Hematopoietic multipotent progenitor cell treated with erythropoietin and hydrocortisone succinate and interleukin-3 and kit ligand, for 15 days (in vitro differentiated cells): ENCODE measurements around the gene PDE6A.
"Not testable (repeated sequence)": the region's sequence is repeated elsewhere in the genome, so short reads cannot be mapped to it uniquely, and the experiment has no call there.

Experiments
- DNase-seq: peaks from one replicate; pipeline ENCODE4 v3.0.0-alpha.2; 2015; ENCODE audit warnings: low spot score

Gene PDE6A

DNA sequence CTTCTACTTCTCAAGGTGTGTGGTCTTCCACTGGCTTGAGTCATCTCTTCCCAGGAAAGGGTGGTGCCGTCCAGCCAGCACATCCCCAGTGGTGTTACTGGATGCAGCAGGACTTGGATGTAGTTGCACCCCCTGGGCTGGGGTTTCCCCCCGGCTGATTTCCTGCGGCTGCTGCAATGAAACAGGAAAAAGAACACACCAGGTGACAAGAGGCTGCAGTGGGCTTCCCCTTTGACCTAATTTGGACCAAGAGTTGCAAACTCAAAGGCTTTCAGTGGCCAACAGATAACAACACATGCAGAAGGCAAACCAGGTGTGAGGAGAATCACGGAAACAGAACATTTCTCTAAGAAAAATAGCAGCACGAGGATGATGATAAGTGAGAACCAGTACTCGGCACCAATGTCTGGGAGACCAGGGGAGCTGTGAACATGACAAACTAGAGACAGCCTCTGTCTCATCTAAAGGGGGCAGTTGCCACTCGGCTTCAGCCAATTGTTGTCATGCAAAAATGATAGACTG lies 83.7 kb downstream of the PDE6A start:
- no peak for DNase-seq

DNA sequence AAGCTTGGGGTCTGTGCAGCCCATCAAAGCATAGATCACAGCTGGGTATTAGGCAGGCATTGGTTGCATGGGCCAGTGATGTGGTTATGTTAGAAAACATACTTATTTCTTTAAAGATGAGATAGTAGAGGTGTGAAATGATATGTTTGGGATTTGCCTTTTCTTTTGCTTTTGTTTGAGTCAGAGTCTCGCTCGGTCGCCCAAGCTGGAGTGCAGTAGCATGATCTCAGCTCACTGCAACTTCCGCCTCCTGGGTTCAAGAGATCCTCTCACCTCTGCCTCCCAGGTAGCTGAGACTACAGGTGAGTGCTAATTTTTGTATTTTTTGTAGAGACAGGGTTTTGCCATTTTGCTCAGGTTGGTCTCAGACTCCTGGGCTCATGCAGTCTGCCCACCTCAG lies 84.8 kb downstream of the PDE6A start:
- no peak for DNase-seq

DNA sequence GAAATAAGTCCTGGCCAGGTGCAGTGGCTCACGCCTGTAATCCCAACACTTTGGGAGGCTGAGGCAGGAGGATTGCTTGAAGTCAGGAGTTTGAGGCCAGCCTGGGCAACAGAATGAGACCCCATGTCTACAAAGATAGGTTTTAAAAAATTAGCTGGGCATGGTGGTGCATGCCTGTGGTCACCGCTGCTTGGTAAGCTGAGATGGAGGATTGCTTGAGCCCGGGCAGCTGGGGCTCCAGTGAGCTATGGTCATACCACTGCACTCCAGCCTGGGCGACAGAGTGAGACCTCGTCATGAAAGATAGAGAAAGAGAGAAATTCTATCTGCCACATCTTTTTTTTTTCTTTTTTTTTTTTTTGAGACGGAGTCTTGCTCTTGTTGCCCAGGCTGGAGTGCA lies 86.1 kb downstream of the PDE6A start:
- not testable (repeated sequence) for DNase-seq

DNA sequence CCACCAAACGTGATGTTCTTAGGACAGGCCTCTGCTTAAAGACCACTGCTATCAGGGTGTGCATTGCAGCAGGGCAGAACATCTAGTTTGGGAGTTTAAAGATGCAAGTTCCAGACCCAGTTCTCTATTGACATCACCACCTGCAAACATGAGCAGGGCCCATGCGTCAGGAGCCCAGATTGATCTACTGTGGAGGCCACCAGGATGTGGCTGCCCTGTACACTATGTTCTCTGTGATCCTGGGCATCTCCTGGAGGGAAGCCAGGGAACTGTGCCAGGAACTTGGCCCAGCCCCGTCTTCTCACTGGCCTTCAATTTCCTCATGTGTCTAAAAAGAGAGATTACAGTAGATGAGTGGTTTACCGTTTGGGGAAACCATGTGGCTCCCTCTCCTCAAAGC lies 87.1 kb downstream of the PDE6A start:
- peak; percentile 25 for DNase-seq

DNA sequence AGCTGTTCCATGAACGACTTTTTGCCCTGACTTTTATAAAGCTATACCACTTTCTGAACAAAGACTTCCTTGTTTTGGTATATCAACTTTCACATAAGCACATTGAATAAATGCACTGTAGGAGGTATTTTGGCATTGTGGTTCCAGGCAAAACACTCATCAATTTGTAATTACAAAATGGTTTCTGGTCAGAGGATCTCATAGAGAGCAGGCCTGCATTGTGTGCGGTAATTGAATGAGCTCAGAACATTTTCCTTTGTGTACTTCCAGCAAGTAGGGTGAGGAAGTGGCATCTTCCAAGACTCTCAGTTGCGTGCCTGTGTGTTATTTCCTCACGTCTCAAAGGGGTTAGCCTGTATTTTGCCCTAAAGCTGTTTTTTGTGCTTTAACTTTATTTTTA lies 89.2 kb downstream of the PDE6A start:
- no peak for DNase-seq

DNA sequence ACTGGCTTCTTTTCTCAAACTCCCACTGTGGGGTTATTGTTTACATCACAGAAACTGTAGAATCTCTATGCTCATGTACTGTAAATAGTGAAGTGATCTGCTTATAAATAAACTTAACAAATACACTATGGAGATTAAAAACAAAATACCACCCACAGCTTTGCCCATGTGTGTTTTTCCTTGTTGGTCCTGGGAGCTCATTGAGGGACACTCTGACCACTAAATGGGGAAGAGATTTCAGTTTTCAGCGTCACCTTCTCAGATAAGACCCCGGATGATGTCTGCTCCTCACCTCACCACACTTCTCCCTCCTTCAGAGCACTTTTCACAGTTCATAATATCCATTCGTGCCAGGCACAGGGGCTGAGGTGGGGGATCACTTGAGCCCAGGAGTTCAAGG lies 89.7 kb downstream of the PDE6A start:
- no peak for DNase-seq

DNA sequence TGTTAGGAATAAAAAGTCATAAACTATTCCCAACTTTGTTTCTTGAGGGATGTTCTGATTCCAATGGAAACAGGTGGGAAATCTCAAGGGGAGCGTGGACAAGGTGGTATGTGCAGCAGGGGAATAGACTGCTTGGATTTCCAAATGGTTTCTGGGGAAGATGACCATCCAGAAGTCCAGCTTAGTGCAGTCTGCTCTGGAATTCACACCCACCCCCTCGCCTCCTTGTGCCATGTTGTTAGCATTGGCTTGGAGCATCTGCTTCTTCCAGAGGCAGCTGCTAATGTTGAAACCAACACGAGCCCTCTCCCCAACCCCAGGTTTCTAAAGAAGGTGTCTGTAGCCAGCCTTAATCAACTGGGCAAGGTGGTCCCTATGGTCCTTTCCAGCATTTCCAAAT lies 90.9 kb downstream of the PDE6A start:
- no peak for DNase-seq

DNA sequence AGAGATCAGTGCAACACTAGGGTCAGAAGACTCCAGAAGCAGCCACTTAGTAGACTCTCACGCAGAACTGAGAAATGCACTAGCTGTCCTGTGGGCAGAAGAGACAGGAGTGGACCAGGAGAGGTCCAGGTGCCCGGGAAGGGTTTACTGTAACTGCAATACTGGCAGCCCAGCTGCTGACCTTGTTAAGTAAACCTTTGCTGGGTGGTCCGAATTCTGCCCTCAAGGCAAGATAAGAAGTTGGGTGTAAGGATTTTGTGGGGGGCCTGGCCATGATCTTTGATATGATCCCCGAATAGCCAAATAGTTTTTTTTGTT lies 91.3 kb downstream of the PDE6A start:
- no peak for DNase-seq

DNA sequence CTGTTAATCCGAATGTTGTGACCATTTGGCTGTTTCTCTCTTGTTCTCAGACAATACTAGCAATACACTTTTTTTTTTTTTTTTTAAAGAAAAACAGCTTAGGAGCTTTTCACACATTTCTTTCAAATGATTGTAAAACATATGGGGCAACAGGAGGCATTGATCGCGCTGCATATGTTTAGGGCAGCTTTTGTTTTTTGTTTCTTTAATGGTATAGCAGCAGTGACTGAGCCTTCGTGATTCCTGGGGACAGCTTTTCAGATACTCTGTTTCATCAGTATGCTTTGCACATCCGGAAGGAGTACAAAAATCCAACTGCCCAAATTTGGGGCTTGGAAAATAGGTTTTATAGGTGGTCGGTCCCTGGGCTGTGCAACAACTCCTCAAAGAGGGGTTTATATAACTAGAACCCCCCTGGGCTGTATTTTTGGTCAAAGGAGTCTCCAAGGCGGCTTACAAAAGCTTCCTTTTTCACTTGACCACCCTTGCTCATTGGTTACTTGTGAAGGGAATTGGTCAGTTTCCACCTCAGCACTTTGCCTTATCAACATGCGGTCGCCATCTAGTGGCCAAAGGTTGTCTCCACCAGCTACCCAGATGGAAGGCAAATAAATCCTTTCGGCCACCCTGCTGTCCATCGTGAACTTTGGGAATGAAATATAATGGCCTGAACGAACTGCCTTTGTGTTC lies 91.8 kb downstream of the PDE6A start:
- DNase-seq = peak; percentile 74

DNA sequence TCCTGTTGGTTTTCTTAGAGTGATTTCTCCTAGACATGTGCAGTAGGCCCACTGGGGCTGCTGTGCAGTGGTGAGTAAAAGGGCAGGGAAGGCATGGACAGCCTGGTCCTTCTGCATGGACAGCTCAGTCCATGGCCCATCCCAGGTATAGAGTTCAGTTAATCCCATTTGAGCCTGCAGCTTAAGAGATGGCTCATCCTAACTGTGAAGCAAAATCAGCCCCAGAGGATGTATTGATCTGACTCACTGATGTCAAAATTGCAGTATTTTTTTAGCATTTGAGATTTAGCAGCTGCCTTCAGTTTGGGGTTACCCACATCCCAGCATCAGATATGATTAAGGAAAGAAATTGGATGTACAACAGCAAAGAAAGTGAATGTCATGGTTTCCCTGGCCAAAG lies 93.4 kb downstream of the PDE6A start:
- DNase-seq = no peak

DNA sequence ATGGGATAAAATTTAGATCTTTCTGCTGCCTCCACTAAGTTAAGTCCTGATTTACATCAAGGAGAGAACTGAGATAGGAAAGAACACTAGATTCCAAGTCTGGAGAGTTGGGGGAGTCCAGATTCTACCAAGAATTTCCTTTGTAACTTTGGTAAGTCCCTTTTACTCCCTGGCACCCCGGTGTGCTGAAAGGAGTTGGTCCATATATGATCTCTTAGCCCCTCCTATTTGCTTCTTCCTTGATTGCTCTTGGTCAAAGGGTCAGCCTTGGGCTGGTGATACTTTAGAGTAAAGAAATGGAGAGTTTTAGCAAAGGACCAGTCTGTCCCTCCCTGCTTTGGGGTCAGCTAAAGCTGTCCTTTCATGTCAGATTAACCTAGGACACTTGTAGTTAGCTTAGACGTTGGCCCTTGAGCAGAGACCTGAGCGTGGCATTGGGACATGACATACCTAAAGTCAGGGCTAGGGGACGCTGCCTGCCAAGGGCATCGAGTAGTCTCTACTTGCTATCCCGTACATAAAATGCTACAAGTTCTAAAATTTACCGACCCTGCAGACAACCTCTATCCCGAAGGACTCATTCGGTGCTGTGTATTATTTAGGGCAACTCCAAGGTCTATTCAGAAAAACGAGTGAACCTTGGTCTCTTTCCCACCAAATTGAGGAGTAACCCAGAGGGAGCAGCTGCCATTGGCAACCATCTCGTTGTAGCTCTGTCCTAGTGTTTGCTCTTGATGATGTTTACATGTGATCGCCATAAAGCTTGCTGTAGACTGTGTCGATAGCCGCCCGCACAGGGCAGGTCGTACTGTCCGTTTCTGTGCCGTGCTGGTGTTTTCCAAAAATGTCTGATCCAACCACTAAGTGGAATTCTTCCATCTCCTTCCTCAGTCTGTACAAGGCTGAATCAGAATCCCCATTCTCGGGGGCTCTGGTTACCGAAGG lies 94.4 kb downstream of the PDE6A start:
- no peak for DNase-seq

DNA sequence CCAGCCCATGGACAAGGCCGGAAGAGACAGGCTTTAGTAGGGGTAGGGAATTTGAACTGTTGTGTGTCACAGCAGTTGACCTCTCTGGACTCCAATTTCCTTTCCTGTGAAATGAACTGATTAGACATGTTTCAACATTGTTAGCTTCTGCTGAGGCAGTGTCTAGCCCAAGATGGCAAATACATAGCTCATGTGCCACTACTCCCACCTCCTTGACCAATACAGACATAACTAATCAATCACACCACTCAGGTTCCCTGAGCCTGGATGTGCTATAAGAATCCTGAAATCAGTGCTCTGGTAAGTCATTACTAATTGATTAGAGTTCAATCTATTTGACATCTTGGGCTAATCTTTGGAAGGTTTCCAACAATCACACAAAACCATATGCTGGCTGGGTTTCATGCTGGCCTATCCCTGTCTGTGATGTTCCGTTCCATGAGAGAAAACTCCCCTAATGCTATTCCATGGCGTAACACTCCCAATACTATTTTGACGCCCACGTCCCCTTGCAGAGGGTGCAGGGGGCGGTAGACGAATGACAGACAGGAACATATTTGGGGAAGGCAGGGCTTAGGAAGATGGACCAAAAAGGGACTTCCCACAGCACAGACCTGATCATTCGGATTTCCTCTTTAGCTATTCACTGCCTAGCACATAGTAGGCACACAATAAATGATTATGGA lies 95.2 kb downstream of the PDE6A start:
- no peak for DNase-seq

DNA sequence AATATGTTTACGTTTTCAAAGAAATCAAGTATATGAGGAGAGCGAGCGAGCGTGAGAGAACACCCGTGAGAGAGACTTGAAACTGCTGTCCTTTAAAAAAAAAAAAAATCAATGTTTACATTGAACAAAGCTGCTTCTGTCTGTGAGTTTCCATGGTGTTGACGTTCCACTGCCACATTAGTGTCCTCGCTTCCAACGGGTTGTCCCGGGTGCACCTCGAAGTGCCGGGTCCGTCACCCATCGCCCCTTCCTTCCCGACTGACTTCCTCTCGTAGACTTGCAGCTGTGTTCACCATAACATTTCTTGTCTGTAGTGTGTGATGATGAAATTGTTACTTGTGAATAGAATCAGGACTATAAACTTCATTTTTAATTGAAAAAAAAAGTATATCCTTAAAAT lies 97.0 kb downstream of the PDE6A start:
- no peak for DNase-seq

DNA sequence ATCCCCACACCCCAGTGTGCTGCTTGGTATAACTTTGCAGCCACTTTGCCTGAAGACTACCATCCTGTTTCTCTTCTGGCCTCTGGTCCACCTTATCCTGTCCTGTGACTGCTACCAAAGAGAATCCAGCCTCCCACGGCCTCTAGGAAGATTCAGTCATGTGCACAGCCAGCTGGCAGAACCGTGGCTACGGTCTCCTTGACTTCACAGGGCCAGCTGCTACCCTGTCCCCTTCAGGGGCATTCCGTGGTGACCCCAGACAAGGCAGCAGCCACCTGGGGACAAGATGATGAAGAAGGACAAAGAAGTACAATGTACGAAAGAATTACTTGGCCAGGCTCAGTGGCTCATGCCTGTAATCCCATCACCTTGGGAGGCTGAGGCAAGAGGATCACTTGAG lies 98.6 kb downstream of the PDE6A start:
- no peak for DNase-seq

DNA sequence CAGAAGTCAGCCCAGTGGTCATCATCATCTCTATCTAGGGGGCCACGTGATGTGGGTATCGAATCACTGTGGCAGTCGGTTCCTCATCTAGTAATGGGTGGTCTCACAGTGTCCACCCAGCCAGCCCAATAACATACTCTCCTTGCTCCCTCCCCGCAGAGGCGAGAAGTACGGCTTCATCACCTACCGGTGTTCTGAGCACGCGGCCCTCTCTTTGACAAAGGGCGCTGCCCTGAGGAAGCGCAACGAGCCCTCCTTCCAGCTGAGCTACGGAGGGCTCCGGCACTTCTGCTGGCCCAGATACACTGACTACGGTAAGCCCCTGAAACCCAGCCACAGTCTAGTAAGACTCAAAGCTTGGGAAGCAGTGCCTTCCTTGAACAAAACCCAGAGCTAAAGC lies 99.0 kb downstream of the PDE6A start:
- no peak for DNase-seq

DNA sequence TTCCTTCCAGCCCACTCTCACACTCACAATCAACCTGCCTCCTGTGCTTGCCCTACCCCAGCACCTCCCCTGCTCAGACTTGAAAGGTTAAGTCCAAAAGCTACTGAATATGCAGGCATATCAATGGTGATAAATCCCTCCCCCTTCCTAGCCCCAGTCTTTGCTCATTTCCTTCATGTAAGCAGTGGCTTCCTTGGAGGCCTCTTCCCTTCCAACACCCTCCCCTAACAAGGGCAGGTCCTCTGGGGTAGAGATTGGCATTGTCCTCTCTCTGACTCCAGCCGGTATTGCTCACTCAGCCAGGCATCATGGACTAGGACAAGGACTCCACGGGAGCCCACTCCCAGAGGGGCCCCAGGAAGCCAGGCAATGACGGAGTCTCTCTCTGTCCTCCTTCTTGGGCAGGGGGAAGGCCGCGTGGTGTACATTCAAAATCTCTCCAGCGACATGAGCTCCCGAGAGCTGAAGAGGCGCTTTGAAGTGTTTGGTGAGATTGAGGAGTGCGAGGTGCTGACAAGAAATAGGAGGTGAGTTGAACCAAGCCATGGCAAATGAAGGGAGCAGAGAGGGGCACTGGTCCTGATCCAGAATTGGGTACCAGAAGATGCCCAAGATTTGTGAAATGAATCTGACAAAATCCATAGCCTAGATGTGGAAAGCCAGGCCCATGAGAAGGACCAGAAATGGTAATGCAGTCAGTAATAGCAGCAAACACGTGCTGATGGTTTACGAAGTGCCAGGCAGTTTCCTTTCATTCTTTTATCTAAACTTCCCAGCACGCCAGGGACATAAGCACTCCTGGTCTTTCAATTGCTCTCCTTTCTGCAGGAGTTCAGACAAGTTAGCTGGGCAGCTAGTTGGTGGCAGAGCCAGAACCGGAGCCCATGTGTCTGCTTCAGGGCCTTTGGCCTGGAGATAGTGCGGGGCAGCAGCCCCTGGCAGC lies 102.5 kb downstream of the PDE6A start:
- DNase-seq = no peak

DNA sequence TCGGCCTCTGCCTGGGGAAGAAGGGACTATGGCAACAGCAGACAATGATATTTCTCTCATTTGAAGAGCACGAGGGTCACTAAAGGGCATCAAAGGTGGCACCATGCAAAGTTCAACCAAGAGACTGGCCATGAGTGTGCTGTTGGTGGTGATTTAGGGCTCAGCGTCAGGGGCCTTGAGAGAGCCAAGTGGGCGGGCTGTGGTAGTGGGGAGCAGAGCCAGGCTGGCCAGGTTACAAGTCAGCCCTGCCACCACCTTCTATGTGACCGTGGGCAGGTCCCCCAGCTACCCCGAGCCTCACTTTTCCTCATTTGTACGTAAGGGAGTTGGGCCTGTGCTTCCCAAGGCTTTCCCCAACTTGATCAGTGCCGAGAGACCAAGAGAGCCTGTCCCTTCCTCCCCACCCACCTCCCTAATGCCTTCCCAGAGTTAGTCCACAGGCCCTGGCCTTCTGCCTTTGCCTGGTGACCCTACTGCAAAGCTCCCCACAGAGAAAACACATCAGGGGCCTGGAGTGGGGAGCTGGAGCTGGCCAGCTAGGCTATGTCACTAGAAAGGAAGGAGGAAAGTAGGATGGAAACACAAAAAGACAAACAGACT lies 104.3 kb downstream of the PDE6A start:
- no peak for DNase-seq

DNA sequence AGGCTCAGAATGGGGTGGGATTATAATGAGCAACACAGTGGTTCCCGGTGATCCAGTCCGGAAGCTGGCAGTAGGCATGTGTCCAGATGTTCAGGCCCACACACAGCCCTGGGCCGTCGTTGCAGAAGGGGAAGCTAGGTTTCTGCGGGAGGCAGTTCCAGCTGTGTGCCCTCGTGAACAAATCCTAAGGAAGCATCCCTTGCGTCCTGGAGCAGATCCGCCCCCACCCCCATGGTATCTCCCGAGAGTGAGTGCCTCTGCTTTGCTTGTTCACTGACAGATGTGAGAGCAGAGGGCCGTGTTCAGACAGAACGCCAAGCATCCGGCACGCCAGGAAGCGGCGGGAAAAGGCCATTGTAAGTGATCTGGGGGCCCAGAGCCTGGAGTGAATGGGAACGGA lies 104.8 kb downstream of the PDE6A start:
- no peak for DNase-seq

DNA sequence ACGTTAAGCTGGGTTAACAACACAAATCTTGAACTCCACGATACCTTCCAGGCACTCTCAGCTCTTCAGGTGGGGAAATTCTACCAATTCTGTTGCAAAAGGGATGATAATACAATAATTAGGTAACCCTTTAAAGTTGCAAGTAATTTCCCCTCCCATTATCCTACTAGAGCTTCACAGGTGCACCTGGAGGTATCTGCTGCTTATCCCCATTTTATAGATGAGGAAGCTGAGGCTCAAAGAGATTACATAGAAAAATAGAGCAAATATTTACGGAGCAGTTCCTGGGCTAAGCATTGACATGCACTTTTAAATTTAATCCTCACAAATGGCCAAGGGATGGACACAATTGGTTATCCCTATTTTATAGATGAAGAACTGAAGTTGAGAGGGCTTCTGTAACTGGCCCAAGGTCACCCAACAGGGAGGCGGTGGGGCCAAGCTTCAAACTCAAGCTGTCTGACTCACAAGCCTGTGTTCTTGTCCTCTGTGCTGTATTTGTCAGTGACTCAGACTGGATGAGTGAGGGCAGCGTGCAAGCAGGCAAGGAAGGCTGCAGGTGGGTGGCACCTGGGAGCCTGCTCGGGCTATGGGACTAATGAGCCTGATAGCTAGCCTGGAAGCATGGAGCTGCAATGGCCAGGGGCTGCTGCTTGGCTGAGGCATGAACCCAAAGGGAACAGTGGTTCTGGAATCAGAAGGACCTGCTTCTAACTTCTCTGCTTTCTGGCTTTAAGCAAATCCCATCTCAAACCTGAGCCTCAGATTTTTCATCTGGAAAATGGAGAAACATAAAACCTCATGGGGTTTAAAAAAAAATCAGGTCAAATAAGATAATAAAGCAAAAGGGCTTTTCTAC lies 105.5 kb downstream of the PDE6A start:
- no peak for DNase-seq

DNA sequence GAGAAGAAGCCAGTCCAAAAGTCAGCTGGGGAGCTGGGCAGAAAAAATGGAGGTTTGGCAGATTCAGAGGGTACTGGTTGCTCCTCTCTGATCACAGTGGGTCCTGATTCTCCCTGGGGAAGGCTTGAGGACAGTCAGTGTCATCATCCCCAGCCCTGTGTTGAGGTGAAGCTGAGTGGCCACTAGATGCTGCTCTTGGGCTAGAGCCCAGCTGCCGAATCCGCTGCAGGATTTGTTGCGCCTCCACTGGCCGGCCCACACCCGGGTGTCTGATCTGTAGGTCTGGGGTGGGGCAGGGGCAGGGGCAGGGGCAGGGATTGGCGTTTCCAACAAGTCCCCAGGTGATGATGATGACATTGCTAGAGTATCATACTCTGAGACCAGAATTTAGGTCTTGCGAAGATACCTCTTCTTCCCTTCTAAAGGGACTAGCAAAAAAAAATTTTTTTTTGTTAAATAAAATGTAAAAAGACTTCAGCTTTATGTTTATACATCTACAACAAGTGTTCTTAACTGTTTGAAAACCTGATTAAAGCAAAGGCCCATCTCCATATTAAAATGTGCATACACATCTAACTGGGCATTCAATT lies 106.8 kb downstream of the PDE6A start:
- peak; percentile 67 for DNase-seq
